Body of pancreas (tissue), 4 donors: ENCODE measurements around the gene CDC42EP1. TPM values are rescaled to one million over a fixed set of nuclear protein-coding genes. Genes with fewer than 3 reads are reported as not detected.
"Not testable (repeated sequence)": the region's sequence is repeated elsewhere in the genome, so short reads cannot be mapped to it uniquely, and the experiment has no call there.

Source experiments
- ATAC-seq: fragments of 150-250 bp; one replicate; pipeline ENCODE4 v1.9.1; 2016
- DNase-seq, 4 donors: peaks; one replicate each; pipeline ENCODE4 v3.0.0-alpha.2; 2019
- H3K27ac ChIP-seq, 4 donors: fragments of 200-600 bp; sonication (generic); 1 replicate in 3 of 4; 2 replicates in 1 of 4; pipeline versions ENCODE4 v1.5.1 to v1.6.1; 2016 to 2019; ENCODE audit warnings: mild to moderate bottlenecking in 1 of 4, mixed read lengths in 1 of 4, moderate library complexity in 1 of 4
- H3K27me3 ChIP-seq, 2 donors: fragments of 200-600 bp; sonication (generic); one replicate each; pipeline ENCODE4 v1.6.0; 2016; ENCODE audit warnings: mild to moderate bottlenecking in 1 of 2
- H3K36me3 ChIP-seq, 2 donors: fragments of 200-600 bp; sonication (generic); replicated peaks in 1 of 2; 2 replicates each; pipeline ENCODE4 v1.5.1; 2016; ENCODE audit warnings: low read depth in 2 of 2; ENCODE audit not compliant: insufficient read depth in 1 of 2
- H3K4me1 ChIP-seq: fragments of 200-600 bp; sonication (generic); one replicate; pipeline ENCODE4 v1.6.0; 2016
- H3K4me3 ChIP-seq, 2 donors: fragments of 200-600 bp; sonication (generic); 1 replicate in 1 of 2; 2 replicates in 1 of 2; pipeline ENCODE4 v1.5.1; 2016 to 2019
- H3K9me3 ChIP-seq, 3 donors: fragments of 200-600 bp; sonication (generic); 1 replicate in 2 of 3; 2 replicates in 1 of 3; pipeline ENCODE4 v1.5.1; 2016
- POLR2A ChIP-seq, 3 donors: fragments of 450-650 bp; IDR thresholded peaks; one replicate each; pipeline ENCODE4 v1.6.1; 2016; ENCODE audit warnings: antibody characterized with exemption in 3 of 3, mild to moderate bottlenecking in 2 of 3
- WGBS, 2 donors: methylation state at CpG; one replicate each; pipeline ENCODE4 v1.1.5; 2017; 5-methylcytosine and 5-hydroxymethylcytosine counted together
- intact Hi-C: fragments of 100-400 bp; cut with DNase I; formaldehyde crosslinking; loops from one replicate; pipeline ENCODE4 v1.15.1; 2023
- total RNA-seq, 2 donors: library from RNA; depleted of rRNA; stranded (reverse); fragments of >200 nt; gene quantifications; one replicate each; pipeline ENCODE4 v1.1.0, GENCODE V29; 2016
- TF ChIP-seq, protein P1 (sequence below), 7 experiments: fragments of 450-650 bp in 4 of 7; fragments of 200-600 bp in 3 of 7; sonication (generic) in 3 of 7; IDR thresholded peaks; one replicate each; pipeline ENCODE4 v1.5.1; 2016 to 2019; ENCODE audit warnings: antibody characterized with exemption in 7 of 7

The CDC42EP1 gene
- total RNA-seq, 2 donors from 2014 or later, result 73.2 to 84.7 TPM

DNA sequence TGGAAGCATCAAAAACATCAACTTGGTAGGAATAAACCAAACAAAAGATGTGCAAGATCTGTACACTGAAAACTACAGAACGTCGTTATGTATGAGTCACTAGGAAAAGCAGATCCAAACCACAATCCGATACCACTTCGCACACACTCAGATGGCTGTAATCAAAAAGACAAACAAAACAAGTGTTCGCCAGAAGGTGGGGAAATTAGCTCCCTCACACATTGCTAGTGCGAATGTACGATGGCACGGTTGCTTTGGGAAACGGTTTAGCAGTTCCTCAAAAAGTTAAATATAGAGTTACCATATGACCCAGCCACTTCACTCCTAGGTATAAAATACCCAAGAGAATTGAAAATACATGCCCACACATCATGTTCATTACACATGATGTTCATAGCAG, 26.3 kb upstream of the CDC42EP1 start:
- TF ChIP-seq, protein P1, sequence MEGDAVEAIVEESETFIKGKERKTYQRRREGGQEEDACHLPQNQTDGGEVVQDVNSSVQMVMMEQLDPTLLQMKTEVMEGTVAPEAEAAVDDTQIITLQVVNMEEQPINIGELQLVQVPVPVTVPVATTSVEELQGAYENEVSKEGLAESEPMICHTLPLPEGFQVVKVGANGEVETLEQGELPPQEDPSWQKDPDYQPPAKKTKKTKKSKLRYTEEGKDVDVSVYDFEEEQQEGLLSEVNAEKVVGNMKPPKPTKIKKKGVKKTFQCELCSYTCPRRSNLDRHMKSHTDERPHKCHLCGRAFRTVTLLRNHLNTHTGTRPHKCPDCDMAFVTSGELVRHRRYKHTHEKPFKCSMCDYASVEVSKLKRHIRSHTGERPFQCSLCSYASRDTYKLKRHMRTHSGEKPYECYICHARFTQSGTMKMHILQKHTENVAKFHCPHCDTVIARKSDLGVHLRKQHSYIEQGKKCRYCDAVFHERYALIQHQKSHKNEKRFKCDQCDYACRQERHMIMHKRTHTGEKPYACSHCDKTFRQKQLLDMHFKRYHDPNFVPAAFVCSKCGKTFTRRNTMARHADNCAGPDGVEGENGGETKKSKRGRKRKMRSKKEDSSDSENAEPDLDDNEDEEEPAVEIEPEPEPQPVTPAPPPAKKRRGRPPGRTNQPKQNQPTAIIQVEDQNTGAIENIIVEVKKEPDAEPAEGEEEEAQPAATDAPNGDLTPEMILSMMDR (IDR thresholded peaks at IDR 0.05), result no peak
- TF ChIP-seq POLR2A (IDR thresholded peaks at IDR 0.05), result no peak
- Histone ChIP-seq H3K36me3 (no peaks in the 10 kb centered on the region), H3K9me3 (no peaks in the 10 kb centered on the region), H3K27me3 (no peaks in the 10 kb centered on the region), H3K4me3 (no peak overlapping the region), H3K27ac (no peak overlapping the region), H3K4me1 (peaks cover 7% of the 10 kb centered on the region)
- DNase-seq (no peak), ATAC-seq (no peak)
- intact Hi-C loops, result loop anchor here (10.0 kb wide), 1 partner anchor 161 kb away; the partner anchor contains the start of gene TRIOBP
- WGBS, 2 donors, result 32% methylated on average over 9 of the region's 9 CpGs

DNA sequence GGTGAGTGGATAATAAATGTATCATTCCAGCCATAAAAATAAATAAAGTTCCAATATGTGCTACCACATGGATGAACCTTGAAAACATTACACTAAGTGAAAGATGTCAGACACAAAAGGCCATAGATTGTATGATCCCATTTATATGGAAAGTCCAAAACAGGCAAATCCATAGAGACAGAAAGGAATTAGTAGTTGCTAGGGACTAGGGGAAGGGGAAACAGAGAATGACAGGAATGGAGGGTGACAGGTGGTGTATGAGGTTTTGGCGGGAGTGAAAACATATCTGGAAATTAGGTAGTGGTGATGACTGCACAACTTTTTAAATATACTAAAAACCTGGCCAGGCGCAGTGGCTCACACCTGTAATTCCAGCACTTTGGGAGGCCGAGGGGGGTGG, 25.8 kb upstream of the CDC42EP1 start:
- DNase-seq (no peak), ATAC-seq (no peak)
- TF ChIP-seq POLR2A (IDR thresholded peaks at IDR 0.05), result no peak
- TF ChIP-seq, protein P1 (IDR thresholded peaks at IDR 0.05), result no peak
- Histone ChIP-seq H3K36me3 (no peaks in the 10 kb centered on the region), H3K27ac (no peak overlapping the region), H3K9me3 (no peaks in the 10 kb centered on the region), H3K4me1 (peaks cover 12% of the 10 kb centered on the region), H3K27me3 (no peaks in the 10 kb centered on the region), H3K4me3 (no peak overlapping the region)
- WGBS, 2 donors, result 85 to 87% methylated on average over 3 of the region's 3 CpGs
- intact Hi-C loops, result loop anchor here (10.0 kb wide), 1 partner anchor 160 kb away; the partner anchor contains the start of gene TRIOBP

DNA sequence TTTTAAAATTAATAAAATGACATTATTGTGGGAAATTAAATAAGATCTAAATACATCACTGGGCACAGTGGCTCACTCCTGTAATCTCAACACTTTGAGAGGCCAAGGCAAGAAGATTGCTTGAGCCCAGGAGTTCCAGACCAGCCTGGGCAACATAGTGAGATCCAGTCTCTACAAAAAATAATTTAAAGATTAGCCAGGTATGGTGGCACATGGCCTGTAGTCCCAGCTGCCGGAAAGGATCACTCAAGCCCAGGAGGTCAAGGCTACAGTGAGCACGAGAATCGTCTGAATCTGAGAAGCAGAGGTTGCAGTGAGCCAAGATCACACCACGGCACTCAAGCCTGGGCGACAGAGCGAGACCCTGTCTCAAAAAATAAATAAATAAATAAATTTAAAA, 25.1 kb upstream of the CDC42EP1 start:
- WGBS, 2 donors, result 66 to 70% methylated on average over 6 of the region's 6 CpGs
- H3K4me3 ChIP-seq, result no peak overlapping the region
- peaks cover 13% of the 10 kb centered on the region for H3K4me1 ChIP-seq
- TF ChIP-seq, protein P1 (IDR thresholded peaks at IDR 0.05), result no peak
- TF ChIP-seq POLR2A (IDR thresholded peaks at IDR 0.05), result no peak
- H3K27me3 ChIP-seq, result no peaks in the 10 kb centered on the region
- no peaks in the 10 kb centered on the region for H3K9me3 ChIP-seq
- H3K27ac ChIP-seq, result no peak overlapping the region
- DNase-seq (no peak), ATAC-seq (no peak)
- intact Hi-C loops, result loop anchor here (10.0 kb wide), 1 partner anchor 160 kb away; the partner anchor contains the start of gene TRIOBP
- H3K36me3 ChIP-seq, result no peaks in the 10 kb centered on the region

DNA sequence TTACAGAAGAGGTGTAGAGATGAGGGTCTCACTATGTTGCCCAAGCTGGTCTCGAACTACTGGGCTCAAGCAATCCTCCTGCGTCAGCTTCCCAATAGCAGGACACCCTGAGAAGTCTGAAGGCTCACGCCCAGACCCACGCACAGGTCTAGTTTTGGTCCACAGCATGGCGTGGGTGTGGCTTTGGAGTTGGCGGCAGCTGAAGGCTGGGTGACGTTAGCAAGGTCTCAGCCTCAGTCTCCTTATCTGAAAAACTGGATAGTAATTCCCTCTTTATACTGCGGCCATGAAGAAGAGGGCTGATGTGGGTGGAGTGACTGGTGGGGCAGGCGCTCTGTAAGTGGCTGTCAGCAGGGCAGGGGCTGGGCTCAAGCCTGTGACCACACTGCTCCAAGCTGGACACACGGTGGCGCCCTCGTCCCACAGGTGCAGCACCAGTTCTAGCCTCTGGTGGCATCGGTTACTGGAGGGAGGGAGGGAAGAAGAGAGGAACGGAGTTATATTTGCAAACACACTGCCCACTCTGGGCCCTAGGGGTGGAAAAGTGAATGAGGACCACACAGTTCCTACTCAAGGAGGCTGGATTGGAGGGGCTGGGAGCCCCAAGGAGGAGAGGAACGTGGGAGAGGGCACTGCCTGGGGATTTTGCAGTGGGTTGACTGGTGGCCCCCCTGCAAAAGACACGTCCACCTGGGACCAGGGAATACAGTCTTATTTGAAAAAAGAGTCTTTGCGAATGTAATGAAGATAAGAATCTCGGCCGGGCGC, 21.5 kb upstream of the CDC42EP1 start:
- no peaks in the 10 kb centered on the region for H3K27me3 ChIP-seq
- H3K27ac ChIP-seq, result peak overlapping the region in 2 of 4 donors; percentile 40 to 44
- TF ChIP-seq POLR2A (IDR thresholded peaks at IDR 0.05), result peak in 1 of 3 donors; percentile 21
- TF ChIP-seq, protein P1 (IDR thresholded peaks at IDR 0.05), result peak; percentile 92 to 100 (median 100)
- H3K36me3 ChIP-seq, result no peaks in the 10 kb centered on the region
- H3K4me1 ChIP-seq, result peaks cover 33% of the 10 kb centered on the region
- intact Hi-C loops, result loop anchor here (10.0 kb wide), 1 partner anchor 156 kb away; the partner anchor contains the start of gene TRIOBP
- H3K4me3 ChIP-seq, result no peak overlapping the region
- 2 to 5% methylated on average over 9 to 20 of the region's 20 CpGs for WGBS, 2 donors
- H3K9me3 ChIP-seq, result no peaks in the 10 kb centered on the region
- ATAC-seq, result peak; percentile 96
- DNase-seq, result peak; percentile 95 to 97 (median 96)

DNA sequence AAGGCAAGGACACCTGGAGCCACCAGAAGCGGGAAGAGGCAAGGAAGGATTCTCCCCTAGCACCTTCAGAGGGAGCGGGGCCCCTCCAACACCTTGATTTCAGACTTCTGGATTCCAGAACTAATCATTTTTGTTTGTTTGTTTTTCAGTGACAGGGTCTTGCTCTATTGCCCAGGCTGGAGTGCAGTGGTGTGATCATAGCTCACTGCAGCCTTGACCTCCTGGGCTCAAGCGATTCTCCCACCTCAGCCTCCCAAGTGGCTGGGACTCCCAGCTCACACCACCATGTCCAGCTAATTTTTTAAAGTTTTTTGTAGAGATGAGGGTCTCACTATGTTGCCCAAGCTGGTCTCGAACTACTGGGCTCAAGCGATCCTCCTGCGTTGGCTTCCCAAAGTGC, 20.5 kb upstream of the CDC42EP1 start:
- WGBS, 2 donors, result 72 to 79% methylated on average over 6 of the region's 6 CpGs
- DNase-seq, H3K9me3 ChIP-seq, H3K36me3 ChIP-seq, H3K27me3 ChIP-seq, H3K4me3 ChIP-seq, ATAC-seq: not testable (repeated sequence)
- Histone ChIP-seq H3K4me1 (peaks cover 37% of the 10 kb centered on the region), H3K27ac (peak overlapping the region in 1 of 4 donors; percentile 72)
- intact Hi-C loops, result loop anchor here (5.0 to 10.0 kb wide), 2 partner anchors 48 to 155 kb away; partner anchors contain the start of gene TRIOBP

DNA sequence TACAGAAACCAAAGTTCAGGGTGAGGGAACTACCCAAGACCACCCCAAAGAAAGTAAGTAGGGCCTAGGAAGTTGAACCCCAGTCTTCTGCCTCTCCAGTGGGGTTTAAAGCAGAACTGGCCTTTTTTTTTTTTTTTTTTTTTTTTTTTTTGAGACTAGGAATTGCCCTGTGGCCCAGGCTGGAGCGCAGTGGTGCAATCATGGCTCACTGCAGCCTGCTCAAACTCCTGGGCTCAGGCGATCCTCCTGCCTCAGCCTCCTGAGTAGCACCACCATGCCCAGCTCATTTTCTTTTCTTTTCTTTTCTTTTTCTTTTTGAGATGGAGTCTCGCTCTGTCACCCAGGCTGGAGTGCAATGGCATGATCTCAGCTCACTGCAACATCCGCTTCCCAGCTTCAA, 17.9 kb upstream of the CDC42EP1 start:
- Histone ChIP-seq H3K4me1 (peaks cover 64% of the 10 kb centered on the region), H3K27ac (peak overlapping the region in 3 of 4 donors; percentile 72 to 90 (median 87))
- H3K36me3 ChIP-seq, H3K9me3 ChIP-seq, DNase-seq, H3K4me3 ChIP-seq, ATAC-seq, H3K27me3 ChIP-seq: not testable (repeated sequence)
- intact Hi-C loops, result loop anchor here (5.0 kb wide), 1 partner anchor 45 kb away; no protein-coding TSS in a partner anchor
- WGBS, 2 donors, result 82 to 96% methylated on average over 4 of the region's 4 CpGs
